NCI-H1417 (cell line): ENCODE results near the gene TMEM170B.

Source experiments
- DNase-seq, 3 experiments: peaks; one replicate each; lab custom pipeline; 2025; lab: John Stamatoyannopoulos, UW

The TMEM170B gene

GRCh38 chr6:11537229-11538051 lies at the start of gene TMEM170B:
TMEM170B (plus strand) TSS chr6:11537749; CDS start chr6:11538278, 529 bp downstream.
- DNase-seq: peak; percentile 94 to 97 (median 96)

GRCh38 chr6:11490996-11491395 lies 46.6 kb upstream of the TMEM170B start:
- DNase-seq: no peak

- no peak for DNase-seq
Measured at GRCh38 chr6:11491596-11492463, 45.7 kb upstream of the TMEM170B start.

- DNase-seq: no peak
Measured at GRCh38 chr6:11492464-11493290, 44.9 kb upstream of the TMEM170B start.

GRCh38 chr6:11493974-11494373 lies 43.6 kb upstream of the TMEM170B start:
- no peak for DNase-seq

GRCh38 chr6:11494786-11495564 lies 42.6 kb upstream of the TMEM170B start:
- peak in 1 of 3 experiments; percentile 10 for DNase-seq

- DNase-seq: no peak
Measured at GRCh38 chr6:11495565-11496145, 41.9 kb upstream of the TMEM170B start.

- DNase-seq: peak; percentile 48 to 88 (median 54)
Measured at GRCh38 chr6:11496152-11497060, 41.1 kb upstream of the TMEM170B start.

GRCh38 chr6:11497107-11497506 lies 40.4 kb upstream of the TMEM170B start:
- DNase-seq: no peak

GRCh38 chr6:11497881-11498280 lies 39.7 kb upstream of the TMEM170B start:
- peak in 1 of 3 experiments; percentile 3 for DNase-seq

GRCh38 chr6:11500008-11500407 lies 37.5 kb upstream of the TMEM170B start:
- DNase-seq: no peak

- DNase-seq: no peak
Measured at GRCh38 chr6:11509471-11509870, 28.1 kb upstream of the TMEM170B start.

- DNase-seq: no peak
Measured at GRCh38 chr6:11514672-11515071, 22.9 kb upstream of the TMEM170B start.

- no peak for DNase-seq
Measured at GRCh38 chr6:11515763-11516162, 21.8 kb upstream of the TMEM170B start.

- DNase-seq: no peak
Measured at GRCh38 chr6:11522812-11523605, 14.5 kb upstream of the TMEM170B start.

GRCh38 chr6:11525468-11526155 lies 11.9 kb upstream of the TMEM170B start:
- no peak for DNase-seq

GRCh38 chr6:11526156-11526505 lies 11.4 kb upstream of the TMEM170B start:
- DNase-seq: no peak

GRCh38 chr6:11527274-11527870 lies 10.2 kb upstream of the TMEM170B start:
- peak in 1 of 3 experiments; percentile 24 for DNase-seq
